Superior temporal gyrus (tissue), 1 donor: ENCODE measurements around the gene SLA2.
"Not testable (repeated sequence)": the region's sequence is repeated elsewhere in the genome, so short reads cannot be mapped to it uniquely, and the experiment has no call there.

Experiments
- DNase-seq: peaks from one replicate; pipeline ENCODE4 v3.0.0-alpha.2; 2016; ENCODE audit errors: extremely low spot score

Gene SLA2

GRCh38 chr20:36573798-36574365 lies 72.1 kb downstream of the SLA2 start:
- DNase-seq, result no peak

DNA sequence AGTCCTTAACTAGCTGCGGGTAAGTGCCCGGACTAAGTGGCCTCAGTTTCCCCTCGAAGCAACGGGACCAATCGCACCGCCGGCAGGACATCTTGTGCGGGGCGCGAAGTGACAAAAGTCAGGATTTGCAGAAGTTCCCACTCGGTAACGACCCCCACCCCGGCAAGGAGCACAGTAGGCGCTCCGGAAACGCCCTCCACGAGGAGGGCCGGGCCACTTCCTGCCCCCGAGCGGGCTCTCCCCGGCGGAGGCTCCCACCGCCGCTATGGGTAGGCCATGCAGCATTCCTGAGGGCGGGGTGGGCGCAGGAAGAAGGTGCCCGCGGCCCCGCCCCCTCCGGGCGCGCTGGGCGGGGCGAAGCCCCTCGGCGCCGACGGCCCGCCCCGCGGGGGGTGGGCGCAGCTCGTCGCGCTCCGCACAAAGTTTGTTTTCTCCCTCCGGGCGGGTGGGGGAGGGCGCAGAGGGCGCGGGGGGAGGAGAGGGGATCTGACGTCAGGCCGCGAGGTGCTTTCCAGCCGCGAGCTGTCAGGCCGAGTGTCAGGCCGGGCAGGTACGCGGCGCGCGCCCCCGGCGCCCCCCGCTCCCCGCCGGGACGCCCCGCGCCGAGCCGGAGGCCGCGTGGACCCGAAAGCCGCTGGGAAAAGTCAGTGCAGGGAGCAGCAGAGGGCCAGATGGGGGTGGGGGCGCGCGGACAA lies 72.7 kb downstream of the SLA2 start, which contains the start of gene TGIF2:
TSS of gene TGIF2 (plus strand) at position 495 of the 695 bp plus-strand sequence. CDS start 5,178 bp downstream, outside the sequence.
- no peak for DNase-seq

DNA sequence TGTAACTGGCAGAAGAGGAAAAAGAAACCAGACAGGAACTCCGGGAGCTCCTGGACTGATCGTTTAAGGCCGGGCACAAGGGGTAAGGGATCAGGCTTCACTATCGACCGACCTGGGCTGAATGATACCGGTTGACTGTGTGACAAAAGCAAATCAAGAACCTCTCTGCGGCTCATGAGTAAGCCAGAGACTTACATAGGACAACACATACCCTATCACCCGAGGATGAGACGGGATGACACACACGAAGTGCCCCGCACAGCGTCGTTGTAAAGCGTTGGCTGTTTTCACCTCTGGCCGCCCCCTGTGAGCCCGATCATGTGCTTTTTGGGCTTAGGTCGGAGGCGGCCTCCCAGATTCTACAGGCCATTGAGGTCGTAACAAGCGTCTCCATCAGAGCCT lies 73.3 kb downstream of the SLA2 start:
- DNase-seq, result no peak

DNA sequence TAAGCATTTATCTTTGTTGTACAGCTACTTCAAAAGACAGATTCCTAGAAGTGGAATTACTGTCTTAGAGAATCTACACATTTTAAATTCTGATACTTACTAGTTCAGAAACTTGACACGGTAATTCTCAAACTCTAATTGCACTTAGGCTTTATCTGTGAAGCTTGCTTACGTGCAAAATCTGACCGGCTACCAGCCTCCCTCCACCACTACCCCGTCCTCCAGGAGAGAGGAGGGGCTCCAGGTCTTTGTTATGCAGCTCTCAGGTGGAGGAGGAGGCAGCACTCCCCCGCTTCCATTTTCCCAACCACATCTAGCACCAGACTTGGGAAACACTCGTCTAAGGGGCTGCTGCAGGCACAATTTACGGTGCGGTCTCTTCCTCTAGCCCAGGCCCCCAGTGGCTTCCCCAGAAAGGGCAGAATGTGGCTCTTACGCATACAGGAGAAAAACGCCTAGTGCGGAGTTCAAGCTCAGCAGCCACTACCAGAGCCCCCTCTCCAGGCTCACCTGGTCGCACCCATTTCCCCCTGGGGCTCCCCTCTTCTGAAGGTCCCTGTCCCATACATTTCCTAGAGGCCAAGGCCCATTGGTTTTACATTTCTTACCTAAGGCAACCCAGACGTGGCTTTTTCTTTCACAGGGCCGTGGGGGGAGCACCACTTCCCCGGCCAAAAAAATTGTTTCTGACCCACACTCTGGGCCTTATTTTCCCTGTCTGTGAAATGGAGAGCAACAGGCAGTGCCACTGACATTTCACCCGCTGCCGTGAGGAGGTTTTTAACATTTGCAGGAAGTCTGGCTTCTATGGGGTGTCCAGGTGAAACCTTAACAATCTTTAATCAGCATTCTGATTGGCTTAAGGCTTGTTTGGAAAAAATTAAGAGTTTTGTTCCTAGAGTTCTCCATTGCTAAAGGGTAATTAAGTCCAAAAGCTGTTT lies 74.2 kb downstream of the SLA2 start:
- no peak for DNase-seq

DNA sequence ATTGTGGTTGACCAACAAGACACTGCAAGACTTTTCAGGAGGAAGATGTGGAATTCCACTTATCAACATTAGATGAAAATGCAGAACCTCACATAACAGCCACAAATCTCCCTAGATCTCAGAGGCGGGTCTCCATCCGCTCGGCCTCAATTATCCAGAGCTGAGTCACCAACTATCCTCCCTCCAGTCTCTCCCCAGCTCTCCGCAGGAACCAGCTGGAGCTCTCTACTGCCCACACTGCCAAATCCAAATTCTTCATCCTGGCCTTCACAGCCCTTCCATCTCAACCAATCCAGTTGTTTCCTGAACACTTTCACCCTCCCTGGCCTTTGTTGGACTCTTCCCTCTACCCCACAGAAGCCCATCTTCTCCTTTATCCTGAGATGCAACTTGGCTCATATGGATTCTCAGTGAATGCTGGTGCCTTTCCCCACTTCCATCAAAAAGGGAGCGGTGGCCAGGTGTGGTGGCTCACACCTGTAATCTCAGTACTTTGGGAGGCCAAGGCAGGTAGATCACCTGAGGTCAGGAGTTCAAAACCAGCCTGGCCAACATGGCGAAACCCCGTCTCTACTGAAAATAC lies 76.1 kb downstream of the SLA2 start:
- DNase-seq, result no peak

DNA sequence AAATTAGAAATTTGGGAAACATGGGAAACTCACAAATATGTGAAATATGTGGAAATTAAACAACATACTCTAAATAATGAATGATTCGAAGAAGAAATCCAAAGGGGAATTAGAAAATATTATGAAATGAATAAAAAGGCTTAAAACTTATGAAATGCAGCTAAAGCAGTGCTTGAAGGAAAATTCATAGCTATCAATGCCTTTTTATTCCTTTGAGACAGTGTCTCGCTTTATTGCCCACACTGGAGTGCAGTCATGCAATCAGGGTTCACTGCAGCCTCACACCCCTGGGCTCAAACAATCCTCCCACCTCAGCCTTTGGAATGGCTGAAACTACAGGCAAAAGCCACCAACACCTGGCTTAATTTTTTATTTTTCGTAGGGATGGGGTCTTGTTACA lies 80.5 kb downstream of the SLA2 start:
- no peak for DNase-seq

- DNase-seq, result not testable (repeated sequence)
Observed at GRCh38 chr20:36564726-36565121, 81.3 kb downstream of the SLA2 start.

DNA sequence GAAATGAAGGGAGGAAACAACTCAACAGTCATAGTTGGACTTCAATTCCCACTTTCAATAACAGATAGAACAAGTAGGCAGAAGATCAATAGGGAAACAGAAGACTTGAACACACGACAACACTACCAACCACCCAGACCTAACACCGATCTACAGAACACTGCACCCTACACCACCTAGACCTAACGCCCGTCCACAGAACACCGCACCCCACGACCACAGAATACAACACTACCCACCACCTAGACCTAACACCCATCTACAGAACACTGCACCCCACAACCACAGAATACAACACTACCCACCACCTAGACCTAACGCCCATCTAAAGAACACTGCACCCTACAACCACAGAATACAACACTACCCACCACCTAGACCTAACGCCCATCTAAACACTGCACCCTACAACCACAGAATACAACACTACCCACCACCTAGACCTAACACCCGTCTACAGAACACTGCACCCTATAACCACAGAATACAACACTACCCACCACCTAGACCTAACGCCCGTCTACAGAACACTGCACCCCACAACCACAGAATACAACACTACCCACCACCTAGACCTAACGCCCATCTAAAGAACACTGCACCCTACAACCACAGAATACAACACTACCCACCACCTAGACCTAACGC lies 81.8 kb downstream of the SLA2 start:
- not testable (repeated sequence) for DNase-seq

DNA sequence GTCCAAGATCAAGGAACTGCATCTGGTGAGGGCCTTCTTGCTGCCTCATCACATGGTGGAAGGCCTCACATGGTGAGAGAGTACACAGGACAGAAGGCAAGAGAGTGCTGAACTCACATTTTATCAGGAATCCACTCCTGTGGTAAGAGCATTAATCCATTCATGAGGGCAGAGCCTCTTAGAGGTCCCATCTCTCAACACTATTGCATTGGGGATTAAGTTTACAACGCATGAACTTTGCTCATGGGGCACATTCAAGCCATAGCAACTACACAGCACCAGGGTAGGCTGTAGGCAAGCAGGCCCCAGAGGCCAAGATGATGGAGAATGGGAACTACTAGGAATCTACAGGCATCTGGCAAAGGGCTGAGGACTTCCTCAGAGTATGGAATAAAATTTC lies 82.6 kb downstream of the SLA2 start:
- DNase-seq, result no peak

GRCh38 chr20:36562724-36563123 lies 83.3 kb downstream of the SLA2 start:
- no peak for DNase-seq
